A549 treated with AZD2906 at 1 μM for 4 hours (cell line): ENCODE data around the gene TMA16. TPM values are rescaled to one million over a fixed set of nuclear protein-coding genes. Genes with fewer than 3 reads are reported as not detected.

ENCODE experiments used
- total RNA-seq: library from RNA; stranded (reverse); fragments of 200-300 nt; extraction: Qiagen RNA extraction; gene quantifications from 5 replicates; pipeline ENCODE4 v1.2.3, GENCODE V29; 2022

TMA16 gene
- 18.1 to 33.4 TPM (median 20.8 TPM) in 5 replicates for total RNA-seq

DNA sequence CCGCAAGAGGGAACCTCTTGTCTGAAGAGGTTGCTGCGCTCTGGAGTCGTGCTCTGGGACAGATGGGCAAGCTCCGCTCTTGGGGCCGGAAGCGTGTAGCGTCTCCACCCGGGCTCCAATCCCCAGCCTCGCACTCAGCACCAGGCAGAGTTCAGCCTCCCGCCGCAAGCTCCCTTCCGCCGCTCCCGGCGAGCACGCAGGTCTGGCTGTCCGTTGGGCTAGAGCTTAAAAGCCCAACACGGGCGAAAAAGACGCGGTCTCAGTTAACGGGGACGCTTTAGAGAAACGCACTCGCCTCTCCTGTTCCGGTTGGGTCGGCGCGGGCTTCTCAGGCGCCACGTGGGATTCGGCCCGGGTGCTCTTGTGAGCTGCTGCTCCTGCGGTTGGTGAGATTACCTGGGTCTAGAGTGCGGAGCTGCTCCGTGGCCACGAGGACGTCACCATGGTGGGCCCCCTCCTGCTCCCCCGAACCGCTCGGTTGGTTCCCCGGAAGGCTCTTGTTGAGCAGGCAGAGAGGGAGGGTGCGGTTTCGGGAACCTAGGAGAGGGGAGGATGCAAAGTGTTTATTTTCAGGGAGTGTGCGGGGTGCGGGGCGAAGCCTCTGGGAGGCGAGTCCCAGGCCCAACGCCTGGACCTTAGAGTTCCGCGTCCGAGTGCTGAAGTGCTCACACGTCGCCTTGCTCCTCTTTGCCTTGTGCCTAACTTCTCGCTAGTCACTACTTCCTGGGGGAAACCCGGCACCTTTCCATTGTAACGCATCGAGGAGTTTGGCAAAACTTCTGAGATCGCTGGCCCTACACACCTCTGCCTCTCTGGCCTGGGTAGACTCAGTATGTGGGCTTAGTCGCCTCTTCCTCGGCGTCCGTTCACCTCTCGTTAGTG, at the start of gene TMA16:
TMA16 (plus strand) TSS at position 331 of the 882 bp plus-strand sequence; CDS start at position 443, 112 bp downstream.

DNA sequence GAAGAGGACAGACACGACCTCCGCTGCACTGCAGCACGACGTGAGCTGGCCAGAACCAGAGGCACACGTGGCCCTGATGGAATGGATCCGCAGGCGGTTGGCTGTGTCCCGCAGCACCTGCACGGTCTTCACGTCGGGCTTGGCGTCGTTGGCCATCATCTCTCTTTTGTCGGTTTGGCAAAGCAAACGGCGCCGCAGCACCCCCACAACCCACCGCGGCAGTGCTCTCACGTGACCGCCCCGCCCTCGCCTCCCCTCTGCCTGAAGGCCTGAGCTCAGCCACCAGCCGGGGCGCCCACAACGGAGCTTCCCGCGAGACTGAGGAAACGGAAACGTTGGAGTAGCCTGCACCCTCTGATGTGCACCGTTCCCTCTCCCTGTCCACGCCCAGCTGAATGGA, 20.9 kb upstream of the TMA16 start, which contains the start of gene TKTL2:
TKTL2 (minus strand) TSS at position 179 of the 400 bp plus-strand sequence; CDS start at position 159, 20 bp downstream.

Other genes with a start within 250 kb of the TMA16 start
- gene NPY1R, start 162.1 kb upstream of the TMA16 start, total RNA-seq, result 0.06 to 0.18 TPM (median 0.10 TPM) in 5 replicates
- 0.06 TPM in 1 of 5 replicates, not detected in the others for gene NPY5R, start 150.8 kb upstream of the TMA16 start, total RNA-seq
- not detected in 5 replicates for gene TKTL2, start 20.9 kb upstream of the TMA16 start, total RNA-seq